Astrocyte (in vitro differentiated cells and primary cell): Measurements from ENCODE around the gene SMIM24. TPM values are rescaled to one million over a fixed set of nuclear protein-coding genes. Genes with fewer than 3 reads are reported as not detected.

Experiments
- DNase-seq: peaks from one replicate; pipeline ENCODE4 v3.0.0-alpha.2; 2010; ENCODE audit warnings: low read depth
- FAIRE-seq: peaks from 2 replicates; lab custom pipeline; 2011; peaks lifted over from hg19 to GRCh38; lab: Jason Lieb, UNC
- H2AFZ ChIP-seq: 2 replicates; pipeline ENCODE4 v1.6.0; 2012; ENCODE audit warnings: low read depth, low read length, inconsistent platforms
- H3K27ac ChIP-seq: 2 replicates; pipeline ENCODE4 v1.5.1; 2011; ENCODE audit warnings: low read depth, low read length, inconsistent platforms
- H3K27me3 ChIP-seq: 2 replicates; pipeline ENCODE4 v1.6.0; 2011; ENCODE audit warnings: low read length, inconsistent platforms; ENCODE audit not compliant: insufficient read depth
- H3K36me3 ChIP-seq: 2 replicates; pipeline ENCODE4 v1.5.1; 2011; ENCODE audit warnings: low read length, inconsistent platforms; ENCODE audit not compliant: insufficient read depth
- H3K4me1 ChIP-seq: 2 replicates; pipeline ENCODE4 v1.5.1; 2011; ENCODE audit warnings: low read length, inconsistent platforms; ENCODE audit not compliant: insufficient read depth
- H3K4me2 ChIP-seq: 2 replicates; pipeline ENCODE4 v1.6.0; 2012; ENCODE audit warnings: low read length, inconsistent platforms
- H3K4me3 ChIP-seq: 2 replicates; pipeline ENCODE4 v1.5.1; 2011; ENCODE audit warnings: low read depth, mild to moderate bottlenecking, low read length, inconsistent platforms; ENCODE audit not compliant: insufficient read depth
- H3K79me2 ChIP-seq: 2 replicates; pipeline ENCODE4 v1.6.0; 2012; ENCODE audit warnings: mild to moderate bottlenecking, low read length, inconsistent platforms; ENCODE audit not compliant: insufficient read depth
- H3K9ac ChIP-seq: 2 replicates; pipeline ENCODE4 v1.6.0; 2012; ENCODE audit warnings: mild to moderate bottlenecking, low read length, inconsistent platforms
- H3K9me3 ChIP-seq: 2 replicates; pipeline ENCODE4 v1.5.1; 2012; ENCODE audit warnings: low read depth, mild to moderate bottlenecking, low read length, inconsistent platforms; ENCODE audit not compliant: insufficient read depth
- H4K20me1 ChIP-seq: 2 replicates; pipeline ENCODE4 v1.6.0; 2012; ENCODE audit warnings: low read length, inconsistent platforms; ENCODE audit not compliant: insufficient read depth
- H3K27ac Mint-ChIP-seq: one replicate; pipeline ENCODE4 v1.8.0; 2021; ENCODE audit warnings: mild to moderate bottlenecking, mixed read lengths; ENCODE audit not compliant: unreplicated experiment
- H3K27me3 Mint-ChIP-seq: one replicate; pipeline ENCODE4 v1.8.0; 2021; ENCODE audit warnings: low read depth, mixed read lengths; ENCODE audit not compliant: unreplicated experiment
- H3K36me3 Mint-ChIP-seq: one replicate; pipeline ENCODE4 v1.8.0; 2021; ENCODE audit warnings: low read depth, mixed read lengths; ENCODE audit not compliant: unreplicated experiment
- H3K4me1 Mint-ChIP-seq: one replicate; pipeline ENCODE4 v1.8.0; 2021; ENCODE audit warnings: low read depth, mixed read lengths; ENCODE audit not compliant: unreplicated experiment
- H3K4me3 Mint-ChIP-seq: one replicate; pipeline ENCODE4 v1.8.0; 2021; ENCODE audit warnings: mild to moderate bottlenecking, moderate library complexity, mixed read lengths; ENCODE audit not compliant: unreplicated experiment
- H3K9me3 Mint-ChIP-seq: one replicate; pipeline ENCODE4 v1.8.0; 2021; ENCODE audit warnings: mild to moderate bottlenecking, mixed read lengths; ENCODE audit not compliant: unreplicated experiment
- EZH2 ChIP-seq: IDR thresholded peaks from 2 replicates; pipeline ENCODE4 v1.6.1; 2012; ENCODE audit warnings: mild to moderate bottlenecking, low read length, inconsistent platforms; ENCODE audit not compliant: insufficient read depth
- total RNA-seq: library from RNA; stranded (reverse); gene quantifications from 2 replicates; pipeline ENCODE4 v1.2.1, GENCODE V29; 2021
- TF ChIP-seq, protein P1 (sequence below): IDR thresholded peaks from 2 replicates; pipeline ENCODE4 v1.5.1; 2011; ENCODE audit warnings: low read depth, mild to moderate bottlenecking, inconsistent platforms, low read length, moderate library complexity; ENCODE audit not compliant: insufficient read depth

Gene SMIM24
- total RNA-seq, 1 donor from 2014 or later: not detected

DNA sequence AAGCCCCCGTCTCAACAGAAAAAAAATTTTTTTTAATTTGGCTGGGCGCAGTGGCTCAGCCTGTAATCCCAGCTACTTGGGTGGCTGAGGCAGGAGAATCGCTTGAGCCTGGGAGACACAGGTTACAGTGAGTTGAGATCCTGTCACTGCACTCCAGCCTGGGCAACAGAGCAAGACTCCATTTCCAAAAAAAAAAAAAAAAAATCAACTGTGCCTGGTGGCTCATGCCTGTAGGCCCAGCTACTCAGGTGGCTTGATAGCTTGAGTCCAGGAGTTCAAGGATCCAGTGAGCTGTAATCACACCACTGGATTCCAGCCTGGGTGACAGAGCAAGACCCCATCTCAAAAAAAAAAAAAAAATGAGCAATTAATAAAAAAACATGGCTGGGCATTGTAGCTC lies 21.5 kb upstream of the SMIM24 start:
- no peak overlapping the region for H3K27ac ChIP-seq
- H3K4me1 ChIP-seq: peaks cover 11% of the 10 kb centered on the region
- peaks cover 2% of the 10 kb centered on the region for H3K9me3 Mint-ChIP-seq
- no peak overlapping the region for H3K4me2 ChIP-seq
- H3K9me3 ChIP-seq: no peaks in the 10 kb centered on the region
- FAIRE-seq (no peak), DNase-seq (no peak)
- no peak overlapping the region for H3K27ac Mint-ChIP-seq
- TF ChIP-seq, protein P1, sequence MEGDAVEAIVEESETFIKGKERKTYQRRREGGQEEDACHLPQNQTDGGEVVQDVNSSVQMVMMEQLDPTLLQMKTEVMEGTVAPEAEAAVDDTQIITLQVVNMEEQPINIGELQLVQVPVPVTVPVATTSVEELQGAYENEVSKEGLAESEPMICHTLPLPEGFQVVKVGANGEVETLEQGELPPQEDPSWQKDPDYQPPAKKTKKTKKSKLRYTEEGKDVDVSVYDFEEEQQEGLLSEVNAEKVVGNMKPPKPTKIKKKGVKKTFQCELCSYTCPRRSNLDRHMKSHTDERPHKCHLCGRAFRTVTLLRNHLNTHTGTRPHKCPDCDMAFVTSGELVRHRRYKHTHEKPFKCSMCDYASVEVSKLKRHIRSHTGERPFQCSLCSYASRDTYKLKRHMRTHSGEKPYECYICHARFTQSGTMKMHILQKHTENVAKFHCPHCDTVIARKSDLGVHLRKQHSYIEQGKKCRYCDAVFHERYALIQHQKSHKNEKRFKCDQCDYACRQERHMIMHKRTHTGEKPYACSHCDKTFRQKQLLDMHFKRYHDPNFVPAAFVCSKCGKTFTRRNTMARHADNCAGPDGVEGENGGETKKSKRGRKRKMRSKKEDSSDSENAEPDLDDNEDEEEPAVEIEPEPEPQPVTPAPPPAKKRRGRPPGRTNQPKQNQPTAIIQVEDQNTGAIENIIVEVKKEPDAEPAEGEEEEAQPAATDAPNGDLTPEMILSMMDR: no peak
- TF ChIP-seq EZH2: no peak
- H3K27me3 Mint-ChIP-seq: no peaks in the 10 kb centered on the region
- no peak overlapping the region for H3K9ac ChIP-seq
- no peak overlapping the region for H3K4me3 Mint-ChIP-seq
- H4K20me1 ChIP-seq: peaks cover 3% of the 10 kb centered on the region
- peaks cover 14% of the 10 kb centered on the region for H3K4me1 Mint-ChIP-seq
- no peak overlapping the region for H3K4me3 ChIP-seq
- peaks cover 4% of the 10 kb centered on the region for H3K36me3 Mint-ChIP-seq
- H3K27me3 ChIP-seq: no peaks in the 10 kb centered on the region
- no peaks in the 10 kb centered on the region for H3K36me3 ChIP-seq
- peaks cover 44% of the 10 kb centered on the region for H3K79me2 ChIP-seq
- H2AFZ ChIP-seq: no peak overlapping the region

DNA sequence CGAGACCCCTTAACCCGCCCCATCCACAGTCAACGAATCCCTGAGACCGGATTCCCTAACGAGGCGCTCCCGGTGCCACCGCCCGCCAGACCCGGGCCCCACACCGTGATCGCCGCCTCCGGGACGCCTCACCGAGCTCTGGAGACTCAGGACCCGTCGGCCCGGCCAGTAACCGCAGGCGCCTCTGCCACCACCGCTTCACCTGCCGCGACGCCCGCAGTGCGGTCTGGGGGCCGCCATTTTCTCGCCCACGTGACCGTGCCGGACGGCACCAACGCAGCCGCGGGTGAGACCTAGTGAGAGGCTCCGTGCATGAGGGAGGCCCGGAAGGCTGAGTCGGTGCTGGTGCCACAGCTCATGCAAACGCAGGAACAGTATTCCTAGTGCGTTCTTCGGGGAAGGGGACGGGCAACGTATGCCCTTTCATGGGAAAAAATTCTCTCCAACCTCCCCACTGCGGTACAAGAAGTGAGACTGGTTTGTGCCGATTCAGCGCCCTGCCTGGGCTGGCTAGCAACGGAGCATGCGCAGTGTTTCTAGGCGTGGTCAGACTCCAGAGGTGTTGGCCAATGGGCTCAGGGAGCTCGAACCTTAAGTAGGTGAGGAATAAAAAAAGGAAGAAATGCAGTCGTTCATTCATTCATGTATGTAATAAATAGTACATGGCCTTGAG lies 20.2 kb upstream of the SMIM24 start, which contains the start of gene DOHH:
TSS of gene DOHH (minus strand) at position 246 of the 673 bp plus-strand sequence. CDS start 3,860 bp downstream, outside the sequence.
- Mint-ChIP-seq H3K36me3 (peaks cover 4% of the 10 kb centered on the region), H3K27ac (peak within 1 kb of the TSS; percentile 97), H3K27me3 (no peaks in the 10 kb centered on the region), H3K9me3 (peaks cover 2% of the 10 kb centered on the region), H3K4me3 (peak within 1 kb of the TSS; percentile 94), H3K4me1 (peaks cover 12% of the 10 kb centered on the region)
- DNase-seq: peak; percentile 89
- peaks cover 3% of the 10 kb centered on the region for H4K20me1 ChIP-seq
- H3K4me1 ChIP-seq: peaks cover 8% of the 10 kb centered on the region
- H3K27ac ChIP-seq: peak within 1 kb of the TSS; percentile 98
- H3K4me2 ChIP-seq: peak within 1 kb of the TSS; percentile 97
- peak; percentile 73 for FAIRE-seq
- no peaks in the 10 kb centered on the region for H3K9me3 ChIP-seq
- no peaks in the 10 kb centered on the region for H3K27me3 ChIP-seq
- H3K36me3 ChIP-seq: no peaks in the 10 kb centered on the region
- TF ChIP-seq, protein P1: no peak
- TF ChIP-seq EZH2: no peak
- H3K79me2 ChIP-seq: peaks cover 38% of the 10 kb centered on the region
- peak within 1 kb of the TSS; percentile 100 for H2AFZ ChIP-seq
- H3K4me3 ChIP-seq: peak within 1 kb of the TSS; percentile 94
- peak within 1 kb of the TSS; percentile 98 for H3K9ac ChIP-seq
